HG03469 (cell line): ENCODE data around the gene ENTREP1.

Source experiments
- ATAC-seq: cut with Tn5 transposase; IDR thresholded peaks from one replicate; pipeline ENCODE4 v1.9.1; 2021; ENCODE audit warnings: mild to moderate bottlenecking, moderate library complexity, moderate number of reproducible peaks; ENCODE audit not compliant: unreplicated experiment

ENTREP1 gene

GRCh38 chr9:69364510-69365150, 39.6 kb downstream of the ENTREP1 start:
- ATAC-seq, result no peak

GRCh38 chr9:69370430-69370829, 45.4 kb downstream of the ENTREP1 start:
- no peak for ATAC-seq

GRCh38 chr9:69371001-69371400, 46.0 kb downstream of the ENTREP1 start:
- no peak for ATAC-seq

- ATAC-seq, result no peak
These were observed 51.6 kb downstream of the ENTREP1 start for GRCh38 chr9:69376651-69377050.

GRCh38 chr9:69377291-69377690, 52.3 kb downstream of the ENTREP1 start:
- ATAC-seq, result no peak

- ATAC-seq, result no peak
These were observed 53.0 kb downstream of the ENTREP1 start for GRCh38 chr9:69377981-69378380.

GRCh38 chr9:69379270-69379982, 54.4 kb downstream of the ENTREP1 start:
- no peak for ATAC-seq

GRCh38 chr9:69380301-69380700, 55.3 kb downstream of the ENTREP1 start:
- no peak for ATAC-seq

- ATAC-seq, result no peak
These were observed 55.8 kb downstream of the ENTREP1 start for GRCh38 chr9:69380811-69381210.

- ATAC-seq, result no peak
These were observed 57.1 kb downstream of the ENTREP1 start for GRCh38 chr9:69382135-69382534.

GRCh38 chr9:69385581-69386033, 60.6 kb downstream of the ENTREP1 start:
- ATAC-seq, result no peak

GRCh38 chr9:69386651-69387050, 61.6 kb downstream of the ENTREP1 start:
- no peak for ATAC-seq

GRCh38 chr9:69388596-69388995, 63.6 kb downstream of the ENTREP1 start:
- no peak for ATAC-seq

- ATAC-seq, result no peak
These were observed 64.5 kb downstream of the ENTREP1 start for GRCh38 chr9:69389437-69389995.

GRCh38 chr9:69391487-69391886, 66.5 kb downstream of the ENTREP1 start:
- ATAC-seq, result no peak

GRCh38 chr9:69391946-69392345, 66.9 kb downstream of the ENTREP1 start:
- no peak for ATAC-seq

- no peak for ATAC-seq
These were observed 67.8 kb downstream of the ENTREP1 start for GRCh38 chr9:69392826-69393225.

GRCh38 chr9:69393425-69393824, 68.4 kb downstream of the ENTREP1 start:
- no peak for ATAC-seq

- ATAC-seq, result no peak
These were observed 70.7 kb downstream of the ENTREP1 start for GRCh38 chr9:69395718-69396117.

GRCh38 chr9:69396759-69397158, 71.7 kb downstream of the ENTREP1 start:
- ATAC-seq, result no peak

- no peak for ATAC-seq
These were observed 72.6 kb downstream of the ENTREP1 start for GRCh38 chr9:69397384-69398214.
